Activated T-cell treated with anti-CD3 and anti-CD28 coated beads for 4 hours (primary cell): ENCODE results near the gene LITAFD.
"Not testable (repeated sequence)": the region's sequence is repeated elsewhere in the genome, so short reads cannot be mapped to it uniquely, and the experiment has no call there.

Experiments used
- DNase-seq: peaks from one replicate; pipeline ENCODE4 v3.0.0-alpha.2; 2020

The LITAFD gene

GRCh38 chr16:8858994-8859912 is 22.9 kb upstream of the LITAFD start:
- no peak for DNase-seq

GRCh38 chr16:8859913-8860881 is 22.0 kb upstream of the LITAFD start:
- DNase-seq, result no peak

GRCh38 chr16:8861563-8862308 is 20.4 kb upstream of the LITAFD start:
- DNase-seq, result no peak

- DNase-seq, result no peak
Observed at GRCh38 chr16:8862309-8863130, 19.6 kb upstream of the LITAFD start.

- DNase-seq, result no peak
Observed at GRCh38 chr16:8863594-8864424, 18.3 kb upstream of the LITAFD start.

- no peak for DNase-seq
Observed at GRCh38 chr16:8864480-8865110, 17.6 kb upstream of the LITAFD start.

GRCh38 chr16:8865145-8865882 is 16.8 kb upstream of the LITAFD start:
- DNase-seq, result no peak

- DNase-seq, result no peak
Observed at GRCh38 chr16:8866118-8866883, 15.8 kb upstream of the LITAFD start.

- DNase-seq, result no peak
Observed at GRCh38 chr16:8866884-8867215, 15.3 kb upstream of the LITAFD start.

GRCh38 chr16:8867216-8867931 is 14.8 kb upstream of the LITAFD start:
- no peak for DNase-seq

GRCh38 chr16:8867932-8868415 is 14.2 kb upstream of the LITAFD start:
- peak; percentile 31 for DNase-seq

GRCh38 chr16:8868416-8869211 is 13.5 kb upstream of the LITAFD start, which contains the start of gene CARHSP1:
Gene CARHSP1, minus strand, starts transcription at chr16:8869006. Its CDS starts 9,678 bp downstream, at chr16:8859328.
- peak; percentile 54 for DNase-seq

- no peak for DNase-seq
Observed at GRCh38 chr16:8869212-8869987, 12.8 kb upstream of the LITAFD start.

GRCh38 chr16:8869988-8870241 is 12.2 kb upstream of the LITAFD start:
- not testable (repeated sequence) for DNase-seq

GRCh38 chr16:8872071-8872470 is 10.1 kb upstream of the LITAFD start:
- DNase-seq, result no peak
